RWPE1 (cell line): Measurements from ENCODE around the gene SDC4.
A peak's percentile ranks its signal among the peaks of the same experiment; 100 is the strongest.

Experiments
- CTCF ChIA-PET: fragments of 350-600 bp; sonication (Branson Sonifier 250); formaldehyde crosslinking; extraction: SDS; loops from one replicate; lab custom pipeline; 2021; lab: Yijun Ruan, JAX
- POLR2A ChIA-PET: fragments of 400-600 bp; formaldehyde crosslinking; extraction: SDS; loops from one replicate; lab custom pipeline; 2020; ENCODE audit warnings: antibody characterized with exemption; ENCODE audit not compliant: low non-redundant PET; lab: Yijun Ruan, JAX
- DNase-seq: peaks from one replicate; pipeline ENCODE4 v3.0.0; 2012; ENCODE audit warnings: low spot score
- H3K27ac ChIP-seq: fragments of 450-650 bp; 2 replicates; pipeline ENCODE4 v1.5.1; 2017
- CTCF ChIP-seq: fragments of 450-650 bp; conservative IDR thresholded peaks from 2 replicates; pipeline ENCODE4 v1.5.1; 2017; ENCODE audit warnings: low read depth, mild to moderate bottlenecking

SDC4 gene

GRCh38 chr20:45390931-45391330 is 42.7 kb upstream of the SDC4 start:
- ChIA-PET POLR2A (no interaction called here), CTCF (interaction anchor here (0.5 to 0.9 kb wide), 2 partner anchors 28 to 68 kb away, joined by 3 read pairs; partner anchors contain the start of gene SYS1)
- H3K27ac ChIP-seq, result no peak overlapping the region
- no peak for TF ChIP-seq CTCF
- no peak for DNase-seq

GRCh38 chr20:45387274-45387673 is 39.0 kb upstream of the SDC4 start:
- DNase-seq, result no peak
- H3K27ac ChIP-seq, result no peak overlapping the region
- no peak for TF ChIP-seq CTCF
- CTCF ChIA-PET, result interaction anchor here (1.5 kb wide), 1 partner anchor 14 kb away, joined by 8 read pairs; no protein-coding TSS in a partner anchor
- POLR2A ChIA-PET, result no interaction called here

- DNase-seq, result no peak
- CTCF ChIA-PET, result no interaction called here
- POLR2A ChIA-PET, result no interaction called here
- no peak for TF ChIP-seq CTCF
- no peak within 1 kb of the TSS for H3K27ac ChIP-seq
These were observed 30.0 kb upstream of the SDC4 start, which contains the start of gene TP53TG5 for GRCh38 chr20:45378191-45378590. Gene TP53TG5 (minus strand): TSS chr20:45378325. CDS start chr20:45378236, 89 bp downstream.

- no peak overlapping the region for H3K27ac ChIP-seq
- CTCF ChIA-PET, result interaction anchor here (0.7 to 6.3 kb wide), 5 partner anchors 14 to 394 kb away, joined by 3 to 62 read pairs (median 5); partner anchors contain the start of gene SYS1
- TF ChIP-seq CTCF, result no peak
- POLR2A ChIA-PET, result no interaction called here
- DNase-seq, result no peak
These were observed 29.0 kb upstream of the SDC4 start for GRCh38 chr20:45377269-45377668.

GRCh38 chr20:45374966-45375365 is 26.7 kb upstream of the SDC4 start:
- H3K27ac ChIP-seq, result no peak overlapping the region
- POLR2A ChIA-PET, result no interaction called here
- CTCF ChIA-PET, result interaction anchor here (0.6 to 6.3 kb wide), 5 partner anchors 12 to 420 kb away, joined by 3 to 62 read pairs (median 5); partner anchors contain the start of gene SYS1
- no peak for DNase-seq
- no peak for TF ChIP-seq CTCF

DNA sequence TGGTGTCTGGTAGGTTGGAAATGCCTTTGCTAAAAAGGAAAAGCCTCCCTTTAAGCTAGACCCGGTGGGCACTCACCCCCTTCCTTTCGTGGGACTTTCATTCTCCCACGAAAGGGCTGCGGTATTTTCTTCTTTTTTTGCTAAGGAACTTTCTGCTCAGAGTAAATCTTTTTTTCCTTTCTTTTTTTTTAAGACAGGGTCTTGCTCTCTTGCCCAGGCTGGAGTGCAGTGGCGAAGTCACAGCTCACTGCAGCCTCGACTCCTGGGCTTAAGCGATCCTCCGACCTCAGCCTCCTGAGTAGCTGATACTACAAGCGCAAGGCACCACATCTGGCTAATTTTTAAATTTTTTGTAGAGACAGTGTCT is 25.9 kb upstream of the SDC4 start:
- ChIA-PET POLR2A (interaction anchor here (0.6 kb wide), 1 partner anchor 61 kb away, joined by 3 read pairs; no protein-coding TSS in a partner anchor), CTCF (interaction anchor here (0.6 to 6.3 kb wide), 35 partner anchors 9 to 422 kb away, joined by 3 to 62 read pairs (median 5); partner anchors contain the start of genes DBNDD2, PIGT, RBPJL and SYS1)
- no peak for DNase-seq
- TF ChIP-seq CTCF, result peak; percentile 35
- H3K27ac ChIP-seq, result peak overlapping the region; percentile 51
